Smooth muscle cell (in vitro differentiated cells): ENCODE measurements around the gene ZC3H12D. TPM values are rescaled to one million over a fixed set of nuclear protein-coding genes. Genes with fewer than 3 reads are reported as not detected.

Experiments used
- DNase-seq: peaks from one replicate; lab custom pipeline; 2025; ENCODE audit not compliant: unreplicated experiment; lab: John Stamatoyannopoulos, UW
- H2AFZ ChIP-seq: fragments of 200-600 bp; sonication (generic); 2 replicates; pipeline ENCODE4 v1.6.0; 2016; ENCODE audit warnings: antibody characterized with exemption, low read depth, mild to moderate bottlenecking
- H3F3A ChIP-seq: fragments of 200-600 bp; sonication (generic); 2 replicates; pipeline ENCODE4 v1.6.0; 2017; ENCODE audit warnings: antibody characterized with exemption, low read depth
- H3K27ac ChIP-seq: fragments of 200-600 bp; sonication (generic); 2 replicates; pipeline ENCODE4 v1.5.1; 2016; ENCODE audit warnings: low read depth, mild to moderate bottlenecking
- H3K27me3 ChIP-seq: fragments of 200-600 bp; sonication (generic); 2 replicates; pipeline ENCODE4 v1.6.1; 2016; ENCODE audit warnings: low read depth, mild to moderate bottlenecking
- H3K36me3 ChIP-seq: fragments of 200-600 bp; sonication (generic); 2 replicates; pipeline ENCODE4 v1.5.1; 2016; ENCODE audit warnings: low read depth
- H3K4me1 ChIP-seq: fragments of 200-600 bp; sonication (generic); 2 replicates; pipeline ENCODE4 v1.5.1; 2016; ENCODE audit warnings: low read depth
- H3K4me2 ChIP-seq: fragments of 200-600 bp; sonication (generic); 2 replicates; pipeline ENCODE4 v1.6.0; 2016; ENCODE audit warnings: mild to moderate bottlenecking
- H3K4me3 ChIP-seq: fragments of 200-600 bp; sonication (generic); 2 replicates; pipeline ENCODE4 v1.5.1; 2016; ENCODE audit warnings: mild to moderate bottlenecking
- H3K79me2 ChIP-seq: fragments of 200-600 bp; sonication (generic); 2 replicates; pipeline ENCODE4 v1.6.0; 2016; ENCODE audit warnings: low read depth, mild to moderate bottlenecking
- H3K9ac ChIP-seq: fragments of 200-600 bp; sonication (generic); 2 replicates; pipeline ENCODE4 v1.6.0; 2016; ENCODE audit warnings: low read depth
- H3K9me3 ChIP-seq: fragments of 200-600 bp; sonication (generic); replicated peaks from 2 replicates; pipeline ENCODE4 v1.5.1; 2016; ENCODE audit warnings: low read depth
- H4K20me1 ChIP-seq: fragments of 200-600 bp; sonication (generic); 2 replicates; pipeline ENCODE4 v1.6.0; 2016; ENCODE audit warnings: low read depth
- CTCF ChIP-seq: fragments of 200-600 bp; sonication (generic); IDR thresholded peaks from 2 replicates; pipeline ENCODE4 v1.5.1; 2017; ENCODE audit warnings: borderline replicate concordance, mild to moderate bottlenecking, antibody characterized with exemption; ENCODE audit not compliant: insufficient read depth, poor library complexity, severe bottlenecking
- WGBS: methylation state at CpG from one replicate; pipeline ENCODE4 v1.1.7; 2016; ENCODE audit warnings: low lambda C conversion rate; 5-methylcytosine and 5-hydroxymethylcytosine counted together
- polyA plus RNA-seq: library from polyadenylated mRNA; unstranded; fragments of >200 nt; fragmentation: Nextera tagmentation; extraction: Ambion mirVana; gene quantifications from 2 replicates; pipeline ENCODE4 v1.2.1, GENCODE V29; 2016
- total RNA-seq: library from RNA; depleted of rRNA; stranded (reverse); fragments of >200 nt; gene quantifications from 2 replicates; pipeline ENCODE4 v1.2.3, GENCODE V29; 2014

ZC3H12D gene
- total and polyA plus RNA-seq, 2 experiments from 2014 or later, result not detected

DNA sequence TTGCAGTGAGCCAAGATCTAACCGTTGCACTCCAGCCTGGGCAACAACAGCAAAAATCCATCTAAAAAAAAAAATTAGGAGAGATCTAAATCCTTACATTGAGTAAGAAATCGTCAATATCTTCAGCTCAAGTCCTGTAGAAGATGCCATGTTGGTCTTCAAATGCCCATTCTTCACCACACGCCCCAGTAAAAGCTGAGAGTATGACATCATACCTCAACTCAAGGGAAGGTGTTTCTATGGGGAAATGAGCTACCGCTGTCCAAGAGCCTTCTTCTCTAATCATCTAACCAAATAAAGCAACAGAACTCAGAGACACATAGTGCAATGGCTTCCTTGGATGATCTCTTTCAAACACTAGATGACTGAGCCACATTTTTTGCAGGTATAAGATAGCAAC, 2.5 kb upstream of the ZC3H12D start:
- no peak overlapping the region for H2AFZ ChIP-seq
- no peak overlapping the region for H3K4me3 ChIP-seq
- no peaks in the 10 kb centered on the region for H3K79me2 ChIP-seq
- H3F3A ChIP-seq, result no peaks in the 10 kb centered on the region
- H3K4me1 ChIP-seq, result no peaks in the 10 kb centered on the region
- no peak for DNase-seq
- no peak overlapping the region for H3K9ac ChIP-seq
- 90% methylated on average over 4 of the region's 4 CpGs for WGBS
- no peak overlapping the region for H3K27ac ChIP-seq
- H3K27me3 ChIP-seq, result no peaks in the 10 kb centered on the region
- no peak overlapping the region for H3K4me2 ChIP-seq
- no peak for TF ChIP-seq CTCF
- H3K9me3 ChIP-seq, result no peaks in the 10 kb centered on the region
- H3K36me3 ChIP-seq, result no peaks in the 10 kb centered on the region
- no peaks in the 10 kb centered on the region for H4K20me1 ChIP-seq

GRCh38 chr6:149483849-149484655, 762 bp downstream of the ZC3H12D start:
- 91% methylated on average over 11 of the region's 11 CpGs for WGBS
- no peak overlapping the region for H3K27ac ChIP-seq

DNA sequence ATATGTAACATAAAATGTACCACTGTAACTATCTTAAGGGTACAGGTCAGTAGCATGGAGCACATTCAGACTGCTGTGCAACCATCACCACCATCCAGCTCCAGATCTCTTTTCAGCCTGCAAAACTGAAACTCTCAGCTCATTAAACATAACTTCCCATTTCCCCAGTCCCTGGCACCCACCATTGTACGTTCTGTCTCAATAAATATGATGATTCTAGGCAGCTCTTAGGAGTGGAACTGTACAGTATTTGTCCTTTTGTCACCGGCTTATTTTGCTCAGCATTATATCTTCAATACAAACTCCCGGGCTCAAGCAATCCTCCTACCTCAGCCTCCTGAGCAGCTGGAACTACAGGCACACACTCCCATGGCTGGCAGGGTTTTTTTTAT, 1.5 kb downstream of the ZC3H12D start:
- no peaks in the 10 kb centered on the region for H3K36me3 ChIP-seq
- no peaks in the 10 kb centered on the region for H3K9me3 ChIP-seq
- no peak overlapping the region for H2AFZ ChIP-seq
- no peak overlapping the region for H3K4me3 ChIP-seq
- H3K4me1 ChIP-seq, result no peaks in the 10 kb centered on the region
- no peak for DNase-seq
- H4K20me1 ChIP-seq, result no peaks in the 10 kb centered on the region
- TF ChIP-seq CTCF, result no peak
- 94% methylated on average over 3 of the region's 3 CpGs for WGBS
- H3K79me2 ChIP-seq, result no peaks in the 10 kb centered on the region
- no peak overlapping the region for H3K4me2 ChIP-seq
- H3K9ac ChIP-seq, result no peak overlapping the region
- no peak overlapping the region for H3K27ac ChIP-seq
- H3F3A ChIP-seq, result no peaks in the 10 kb centered on the region
- H3K27me3 ChIP-seq, result no peaks in the 10 kb centered on the region

More at GRCh38 chr6:149483849-149484655, 762 bp downstream of the ZC3H12D start:
- TF ChIP-seq CTCF, result no peak
- Histone ChIP-seq H3K4me3 (no peak overlapping the region), H3K9me3 (no peaks in the 10 kb centered on the region), H3K36me3 (no peaks in the 10 kb centered on the region), H3K27me3 (no peaks in the 10 kb centered on the region), H3K4me2 (no peak overlapping the region), H2AFZ (no peak overlapping the region), H3K9ac (no peak overlapping the region), H4K20me1 (no peaks in the 10 kb centered on the region), H3F3A (no peaks in the 10 kb centered on the region), H3K79me2 (no peaks in the 10 kb centered on the region), H3K4me1 (no peaks in the 10 kb centered on the region)
- no peak for DNase-seq
